Ishikawa (cell line): ENCODE results near the gene ADM2.
A peak's percentile ranks its signal among the peaks of the same experiment; 100 is the strongest.

Source experiments
- CEBPB ChIP-seq: IDR thresholded peaks from 2 replicates; pipeline ENCODE4 v1.6.1; 2012
- CREB1 ChIP-seq: IDR thresholded peaks from 2 replicates; pipeline ENCODE4 v1.6.1; 2012; ENCODE audit warnings: low read depth
- EGR1 ChIP-seq: IDR thresholded peaks from 2 replicates; pipeline ENCODE4 v1.6.1; 2012
- EP300 ChIP-seq: IDR thresholded peaks from 2 replicates; pipeline ENCODE4 v1.6.1; 2012; ENCODE audit warnings: borderline replicate concordance
- FOXM1 ChIP-seq: IDR thresholded peaks from 2 replicates; pipeline ENCODE4 v1.6.1; 2012; ENCODE audit warnings: low read depth, borderline replicate concordance
- TAF1 ChIP-seq: IDR thresholded peaks from 2 replicates; pipeline ENCODE4 v1.6.1; 2012; ENCODE audit warnings: low read depth, mild to moderate bottlenecking
- TEAD4 ChIP-seq: IDR thresholded peaks from 2 replicates; pipeline ENCODE4 v1.6.1; 2012
- YY1 ChIP-seq: IDR thresholded peaks from 2 replicates; pipeline ENCODE4 v1.6.1; 2012; ENCODE audit warnings: low read depth
- ZBTB7A ChIP-seq: IDR thresholded peaks from 2 replicates; pipeline ENCODE4 v1.6.1; 2012; ENCODE audit warnings: low read depth
- TF ChIP-seq, protein P1 (sequence below): IDR thresholded peaks from 2 replicates; pipeline ENCODE4 v1.6.1; 2012
- TF ChIP-seq, protein P2 (sequence below): IDR thresholded peaks from 2 replicates; pipeline ENCODE4 v1.6.1; 2012

DNA sequence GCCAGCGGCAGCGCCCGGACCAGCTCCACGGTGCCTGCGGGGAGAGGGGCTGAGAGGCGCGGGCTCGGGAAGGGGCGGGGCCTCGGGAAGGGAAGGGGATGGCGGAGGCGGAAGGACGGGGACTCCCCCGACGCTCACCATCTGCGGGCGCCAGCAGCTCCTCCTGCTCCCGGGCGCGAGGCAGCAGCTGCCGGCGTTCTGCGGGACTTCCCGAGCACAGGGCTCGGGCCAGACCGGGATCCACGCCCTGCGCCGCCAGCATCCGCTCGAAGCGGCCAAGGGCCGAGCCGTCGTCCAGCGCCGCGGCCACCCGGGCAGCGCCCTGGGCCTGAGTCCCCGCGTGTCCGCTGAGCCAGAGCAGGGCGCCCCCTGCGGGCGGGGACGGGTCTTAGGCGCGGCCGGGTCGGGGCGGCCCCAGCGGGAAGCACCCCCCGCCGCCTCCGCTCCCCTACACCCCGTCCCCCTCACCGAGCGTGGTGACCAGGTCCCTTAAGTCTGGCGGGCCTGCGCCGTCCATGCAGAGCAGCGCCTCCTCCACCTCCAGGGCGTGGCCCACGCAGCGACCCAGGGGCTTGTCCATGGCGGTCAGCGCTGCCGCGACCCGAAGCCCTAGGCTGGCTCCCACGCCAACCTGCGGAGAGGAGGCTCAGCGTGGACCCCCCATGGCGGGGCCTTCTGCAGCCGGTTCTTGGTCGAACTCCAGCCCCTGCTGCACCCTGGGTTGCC is 44.9 kb downstream of the ADM2 start:
- TF ChIP-seq, protein P1, sequence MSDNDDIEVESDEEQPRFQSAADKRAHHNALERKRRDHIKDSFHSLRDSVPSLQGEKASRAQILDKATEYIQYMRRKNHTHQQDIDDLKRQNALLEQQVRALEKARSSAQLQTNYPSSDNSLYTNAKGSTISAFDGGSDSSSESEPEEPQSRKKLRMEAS, result peak; percentile 52; the same call in 1 of the 2 replicates
- TF ChIP-seq CREB1 (no peak), CEBPB (no peak), ZBTB7A (peak; percentile 80), EGR1 (no peak), YY1 (no peak), TAF1 (no peak), TEAD4 (no peak), EP300 (no peak), FOXM1 (no peak)
- TF ChIP-seq, protein P2, sequence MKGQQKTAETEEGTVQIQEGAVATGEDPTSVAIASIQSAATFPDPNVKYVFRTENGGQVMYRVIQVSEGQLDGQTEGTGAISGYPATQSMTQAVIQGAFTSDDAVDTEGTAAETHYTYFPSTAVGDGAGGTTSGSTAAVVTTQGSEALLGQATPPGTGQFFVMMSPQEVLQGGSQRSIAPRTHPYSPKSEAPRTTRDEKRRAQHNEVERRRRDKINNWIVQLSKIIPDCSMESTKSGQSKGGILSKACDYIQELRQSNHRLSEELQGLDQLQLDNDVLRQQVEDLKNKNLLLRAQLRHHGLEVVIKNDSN, result no peak
